ENCODE measurements around the gene WNT10A. TPM values are rescaled to one million over a fixed set of nuclear protein-coding genes. Genes with fewer than 3 reads are reported as not detected.

The WNT10A gene
- total and polyA plus RNA-seq, 10 of the 15 experiments (the other 5 are each of a cell fraction or from before 2014, with no cell fraction given): 0.61 to 45.0 (median 6.9) TPM

DNA sequence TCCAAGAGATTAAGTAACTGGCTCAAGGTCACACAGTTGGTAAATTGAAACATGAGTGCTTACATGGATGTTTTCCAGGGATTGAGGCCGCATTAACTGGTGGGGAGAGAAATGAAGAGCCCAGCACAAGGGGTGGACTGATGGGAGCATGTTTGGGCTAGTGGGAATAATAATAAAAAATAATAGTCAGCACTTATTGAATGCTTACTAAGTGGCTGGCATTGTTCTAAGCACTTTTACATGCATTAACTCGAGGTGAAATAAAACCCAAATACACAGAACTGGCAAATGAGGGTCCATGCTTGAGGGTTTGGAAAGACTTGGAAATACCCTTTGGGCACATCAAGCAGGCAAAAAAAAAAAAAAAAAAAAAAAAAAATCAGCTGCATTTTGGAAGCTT is 44.8 kb downstream of the WNT10A start:
- POLR2A ChIA-PET: interaction anchor here (0.6 kb wide), 1 partner anchor 205 kb away, joined by 6 read pairs; no protein-coding TSS in a partner anchor

More for the DNA sequence above, 44.8 kb downstream of the WNT10A start:
- 47% methylated on average over 2 of the region's 2 CpGs for WGBS (ENCODE audit: insufficient coverage, insufficient replicate concordance, low lambda C conversion rate, missing lambda C conversion rate)
- TF ChIP-seq, protein P1, sequence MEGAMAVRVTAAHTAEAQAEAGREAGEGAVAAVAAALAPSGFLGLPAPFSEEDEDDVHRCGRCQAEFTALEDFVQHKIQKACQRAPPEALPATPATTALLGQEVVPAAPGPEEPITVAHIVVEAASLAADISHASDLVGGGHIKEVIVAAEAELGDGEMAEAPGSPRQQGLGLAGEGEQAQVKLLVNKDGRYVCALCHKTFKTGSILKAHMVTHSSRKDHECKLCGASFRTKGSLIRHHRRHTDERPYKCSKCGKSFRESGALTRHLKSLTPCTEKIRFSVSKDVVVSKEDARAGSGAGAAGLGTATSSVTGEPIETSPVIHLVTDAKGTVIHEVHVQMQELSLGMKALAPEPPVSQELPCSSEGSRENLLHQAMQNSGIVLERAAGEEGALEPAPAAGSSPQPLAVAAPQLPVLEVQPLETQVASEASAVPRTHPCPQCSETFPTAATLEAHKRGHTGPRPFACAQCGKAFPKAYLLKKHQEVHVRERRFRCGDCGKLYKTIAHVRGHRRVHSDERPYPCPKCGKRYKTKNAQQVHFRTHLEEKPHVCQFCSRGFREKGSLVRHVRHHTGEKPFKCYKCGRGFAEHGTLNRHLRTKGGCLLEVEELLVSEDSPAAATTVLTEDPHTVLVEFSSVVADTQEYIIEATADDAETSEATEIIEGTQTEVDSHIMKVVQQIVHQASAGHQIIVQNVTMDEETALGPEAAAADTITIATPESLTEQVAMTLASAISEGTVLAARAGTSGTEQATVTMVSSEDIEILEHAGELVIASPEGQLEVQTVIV (IDR thresholded peaks at IDR 0.05; ENCODE audit: borderline replicate concordance, partially characterized antibody): no peak
- no peak for TF ChIP-seq ETV6 (conservative IDR thresholded peaks at IDR 0.05 in 1 of 2, IDR thresholded peaks at IDR 0.05 in 1 of 2; ENCODE audit: borderline replicate concordance in 1 of 2, low read depth in 1 of 2)
- TF ChIP-seq NR2C2 (IDR thresholded peaks at IDR 0.05; ENCODE audit: borderline replicate concordance, control insufficient read depth, insufficient read length, low read depth): no peak
- no peak for TF ChIP-seq TBL1XR1 (IDR thresholded peaks at IDR 0.05; ENCODE audit: low read depth, low read length)
- TF ChIP-seq STAT3 (IDR thresholded peaks at IDR 0.05; ENCODE audit: low read depth, low read length): no peak
- no peak for TF ChIP-seq FOS (IDR thresholded peaks at IDR 0.05; ENCODE audit: borderline replicate concordance, extremely low read depth, insufficient read length)
- TF ChIP-seq POLR2AphosphoS2 (IDR thresholded peaks at IDR 0.05; ENCODE audit: low read depth, low read length): no peak
- TF ChIP-seq, protein P2, sequence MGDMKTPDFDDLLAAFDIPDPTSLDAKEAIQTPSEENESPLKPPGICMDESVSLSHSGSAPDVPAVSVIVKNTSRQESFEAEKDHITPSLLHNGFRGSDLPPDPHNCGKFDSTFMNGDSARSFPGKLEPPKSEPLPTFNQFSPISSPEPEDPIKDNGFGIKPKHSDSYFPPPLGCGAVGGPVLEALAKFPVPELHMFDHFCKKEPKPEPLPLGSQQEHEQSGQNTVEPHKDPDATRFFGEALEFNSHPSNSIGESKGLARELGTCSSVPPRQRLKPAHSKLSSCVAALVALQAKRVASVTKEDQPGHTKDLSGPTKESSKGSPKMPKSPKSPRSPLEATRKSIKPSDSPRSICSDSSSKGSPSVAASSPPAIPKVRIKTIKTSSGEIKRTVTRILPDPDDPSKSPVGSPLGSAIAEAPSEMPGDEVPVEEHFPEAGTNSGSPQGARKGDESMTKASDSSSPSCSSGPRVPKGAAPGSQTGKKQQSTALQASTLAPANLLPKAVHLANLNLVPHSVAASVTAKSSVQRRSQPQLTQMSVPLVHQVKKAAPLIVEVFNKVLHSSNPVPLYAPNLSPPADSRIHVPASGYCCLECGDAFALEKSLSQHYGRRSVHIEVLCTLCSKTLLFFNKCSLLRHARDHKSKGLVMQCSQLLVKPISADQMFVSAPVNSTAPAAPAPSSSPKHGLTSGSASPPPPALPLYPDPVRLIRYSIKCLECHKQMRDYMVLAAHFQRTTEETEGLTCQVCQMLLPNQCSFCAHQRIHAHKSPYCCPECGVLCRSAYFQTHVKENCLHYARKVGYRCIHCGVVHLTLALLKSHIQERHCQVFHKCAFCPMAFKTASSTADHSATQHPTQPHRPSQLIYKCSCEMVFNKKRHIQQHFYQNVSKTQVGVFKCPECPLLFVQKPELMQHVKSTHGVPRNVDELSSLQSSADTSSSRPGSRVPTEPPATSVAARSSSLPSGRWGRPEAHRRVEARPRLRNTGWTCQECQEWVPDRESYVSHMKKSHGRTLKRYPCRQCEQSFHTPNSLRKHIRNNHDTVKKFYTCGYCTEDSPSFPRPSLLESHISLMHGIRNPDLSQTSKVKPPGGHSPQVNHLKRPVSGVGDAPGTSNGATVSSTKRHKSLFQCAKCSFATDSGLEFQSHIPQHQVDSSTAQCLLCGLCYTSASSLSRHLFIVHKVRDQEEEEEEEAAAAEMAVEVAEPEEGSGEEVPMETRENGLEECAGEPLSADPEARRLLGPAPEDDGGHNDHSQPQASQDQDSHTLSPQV (IDR thresholded peaks at IDR 0.05): no peak
- TF ChIP-seq SUPT20H (IDR thresholded peaks at IDR 0.05; ENCODE audit: borderline replicate concordance, control insufficient read depth, low read depth, low read length): no peak
- TF ChIP-seq, protein P3, sequence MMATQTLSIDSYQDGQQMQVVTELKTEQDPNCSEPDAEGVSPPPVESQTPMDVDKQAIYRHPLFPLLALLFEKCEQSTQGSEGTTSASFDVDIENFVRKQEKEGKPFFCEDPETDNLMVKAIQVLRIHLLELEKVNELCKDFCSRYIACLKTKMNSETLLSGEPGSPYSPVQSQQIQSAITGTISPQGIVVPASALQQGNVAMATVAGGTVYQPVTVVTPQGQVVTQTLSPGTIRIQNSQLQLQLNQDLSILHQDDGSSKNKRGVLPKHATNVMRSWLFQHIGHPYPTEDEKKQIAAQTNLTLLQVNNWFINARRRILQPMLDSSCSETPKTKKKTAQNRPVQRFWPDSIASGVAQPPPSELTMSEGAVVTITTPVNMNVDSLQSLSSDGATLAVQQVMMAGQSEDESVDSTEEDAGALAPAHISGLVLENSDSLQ (IDR thresholded peaks at IDR 0.05): no peak
- no peak for TF ChIP-seq BACH1 (IDR thresholded peaks at IDR 0.05; ENCODE audit: borderline replicate concordance)
- TF ChIP-seq, protein P4, sequence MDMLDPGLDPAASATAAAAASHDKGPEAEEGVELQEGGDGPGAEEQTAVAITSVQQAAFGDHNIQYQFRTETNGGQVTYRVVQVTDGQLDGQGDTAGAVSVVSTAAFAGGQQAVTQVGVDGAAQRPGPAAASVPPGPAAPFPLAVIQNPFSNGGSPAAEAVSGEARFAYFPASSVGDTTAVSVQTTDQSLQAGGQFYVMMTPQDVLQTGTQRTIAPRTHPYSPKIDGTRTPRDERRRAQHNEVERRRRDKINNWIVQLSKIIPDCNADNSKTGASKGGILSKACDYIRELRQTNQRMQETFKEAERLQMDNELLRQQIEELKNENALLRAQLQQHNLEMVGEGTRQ (IDR thresholded peaks at IDR 0.05; ENCODE audit: borderline replicate concordance, low read depth, low read length): no peak
- TF ChIP-seq CHD1 (IDR thresholded peaks at IDR 0.05; ENCODE audit: low read depth, low read length): no peak
- TF ChIP-seq TAF1 (IDR thresholded peaks at IDR 0.05; ENCODE audit: borderline replicate concordance, low read depth, low read length): no peak
- TF ChIP-seq LARP7 (IDR thresholded peaks at IDR 0.05): no peak
- no peak for TF ChIP-seq POLR2A (IDR thresholded peaks at IDR 0.05; ENCODE audit: low read depth, low read length)
- ChIA-PET RAD21 (ENCODE audit: unreplicated experiment) (no interaction called here), SMC1A (ENCODE audit: uncharacterized antibody, unreplicated experiment) (no interaction called here), CTCF (interaction anchor here (0.6 to 1.2 kb wide), 2 partner anchors 49 to 595 kb away, joined by 3 read pairs; no protein-coding TSS in a partner anchor)
- H3K9me3 ChIP-seq (replicated peaks; ENCODE audit: control insufficient read depth, insufficient read depth, low read length): peaks cover 9% of the 10 kb centered on the region; the same call in 1 of the 3 replicates
- no peak for FAIRE-seq
- BruUV-seq (replicated peaks): no TSS peak
- H3K27me3 ChIP-seq (replicated peaks in 1 of 2; ENCODE audit: control insufficient read depth in 2 of 2, insufficient read depth in 2 of 2, low read length in 1 of 2): no peaks in the 10 kb centered on the region
- no peak for ATAC-seq
- H4K20me1 ChIP-seq (ENCODE audit: control insufficient read depth, insufficient read depth): no peaks in the 10 kb centered on the region
- in situ Hi-C loops (cut with MboI) (no loop called here), intact Hi-C loops (cut with micrococcal nuclease; ENCODE audit: unreplicated experiment) (no loop called here)
- no peak for DNase-seq (ENCODE audit: low read depth, low spot score)
- no peak overlapping the region for H3K27ac ChIP-seq (ENCODE audit: control insufficient read depth, insufficient read depth)
- H3K79me2 ChIP-seq (ENCODE audit: control insufficient read depth, insufficient read depth, low read length): no peaks in the 10 kb centered on the region
- no peak overlapping the region for H3K4me3 ChIP-seq
- no peaks in the 10 kb centered on the region for H3K4me1 ChIP-seq (ENCODE audit: control insufficient read depth, insufficient read depth, low read length)
- H3K4me2 ChIP-seq (ENCODE audit: control insufficient read depth, insufficient read depth): no peak overlapping the region
- H3K36me3 ChIP-seq (ENCODE audit: control insufficient read depth in 2 of 2, insufficient read depth in 2 of 2, low read length in 1 of 2): no peaks in the 10 kb centered on the region
- no peak overlapping the region for H3K9ac ChIP-seq (ENCODE audit: control insufficient read depth, insufficient read depth, low read length)
- no peak overlapping the region for H2AFZ ChIP-seq (ENCODE audit: control insufficient read depth, low read depth, low read length)

Data from GM12878 (cell line).